ENCODE data around the gene ARHGAP35. TPM values are rescaled to one million over a fixed set of nuclear protein-coding genes. Genes with fewer than 3 reads are reported as not detected.

ARHGAP35 gene
- total and polyA plus RNA-seq, 2 experiments from 2014 or later: 13.6 to 57.7 TPM

- peaks cover 91% of the 10 kb centered on the region for H3K79me2 ChIP-seq (replicated peaks; ENCODE audit: insufficient read depth)
- Mint-ChIP-seq H3K9me3 (no peaks in the 10 kb centered on the region), H3K4me3 (no peak overlapping the region), H3K27ac (no peak overlapping the region), H3K27me3 (ENCODE audit: insufficient read depth, low read depth, poor library complexity) (peaks cover 8% of the 10 kb centered on the region), H3K36me3 (ENCODE audit: low read depth) (no peaks in the 10 kb centered on the region), H3K4me1 (peaks cover 6% of the 10 kb centered on the region)
- H3K9me2 ChIP-seq (ENCODE audit: insufficient read depth): no peaks in the 10 kb centered on the region
- no peaks in the 10 kb centered on the region for H3K27me3 ChIP-seq (ENCODE audit: insufficient read depth)
- no peaks in the 10 kb centered on the region for H3K36me3 ChIP-seq (ENCODE audit: insufficient read depth)
- TF ChIP-seq REST (IDR thresholded peaks at IDR 0.05; ENCODE audit: unreplicated experiment): no peak
- TF ChIP-seq ZNF462 (CRISPR knock-in tag; IDR thresholded peaks at IDR 0.05): no peak
- TF ChIP-seq POLR2AphosphoS5 (IDR thresholded peaks at IDR 0.05; ENCODE audit: low read depth): no peak
- no peak for TF ChIP-seq NANOG (IDR thresholded peaks at IDR 0.05; ENCODE audit: borderline replicate concordance)
- no peaks in the 10 kb centered on the region for H3F3A ChIP-seq (replicated peaks; ENCODE audit: low read depth)
- no peak overlapping the region for H2AFZ ChIP-seq
- no peak for ATAC-seq
- no peak overlapping the region for H3K4me3 ChIP-seq
- peaks cover 21% of the 10 kb centered on the region for H4K20me1 ChIP-seq (replicated peaks; ENCODE audit: insufficient read depth)
- no peaks in the 10 kb centered on the region for H3K4me1 ChIP-seq (ENCODE audit: insufficient read depth)
- DNase-seq (ENCODE audit: low spot score): no peak
- H3K27ac ChIP-seq (ENCODE audit: low read depth): no peak overlapping the region
- H3K4me2 ChIP-seq: no peak overlapping the region
Measured at GRCh38 chr19:46881092-46881491, 20.3 kb downstream of the ARHGAP35 start.
